Stomach smooth muscle (tissue), 2 donors: Measurements from ENCODE around the gene TAF1C.

ENCODE experiments used
- H3K27ac ChIP-seq: one replicate; pipeline ENCODE4 v1.7.0; 2013; ENCODE audit warnings: mild to moderate bottlenecking, low read length, inconsistent platforms
- H3K27me3 ChIP-seq, 2 donors: one replicate each; pipeline ENCODE4 v1.7.0; 2013; ENCODE audit warnings: low read length in 2 of 2; ENCODE audit not compliant: insufficient read depth in 2 of 2, control insufficient read depth in 1 of 2
- H3K36me3 ChIP-seq, 2 donors: one replicate each; pipeline ENCODE4 v1.7.0; 2013; ENCODE audit warnings: low read length in 2 of 2; ENCODE audit not compliant: control insufficient read depth in 2 of 2, insufficient read depth in 2 of 2
- H3K4me1 ChIP-seq: one replicate; pipeline ENCODE4 v1.7.0; 2013; ENCODE audit warnings: low read length; ENCODE audit not compliant: control insufficient read depth, insufficient read depth
- H3K4me3 ChIP-seq, 2 donors: one replicate each; pipeline ENCODE4 v1.7.0; 2013; ENCODE audit warnings: low read length in 2 of 2
- H3K9ac ChIP-seq, 2 donors: one replicate each; pipeline ENCODE4 v1.7.0; 2013; ENCODE audit warnings: low read length in 2 of 2, mild to moderate bottlenecking in 1 of 2
- H3K9me3 ChIP-seq, 2 donors: one replicate each; pipeline ENCODE4 v1.7.0; 2013; ENCODE audit warnings: low read length in 2 of 2; ENCODE audit not compliant: control insufficient read depth in 2 of 2
- donor health status: healthy.
- donor health status: Pancreatic carcinoma.

The TAF1C gene

GRCh38 chr16:84139628-84140258 is 47.1 kb downstream of the TAF1C start:
- Histone ChIP-seq H3K4me1 (peaks cover 3% of the 10 kb centered on the region), H3K27ac (no peak overlapping the region), H3K36me3 (no peaks in the 10 kb centered on the region), H3K9ac (no peak overlapping the region), H3K9me3 (no peaks in the 10 kb centered on the region), H3K4me3 (no peak overlapping the region), H3K27me3 (no peaks in the 10 kb centered on the region)

GRCh38 chr16:84138824-84139627 is 47.8 kb downstream of the TAF1C start:
- H3K4me3 ChIP-seq = no peak overlapping the region
- H3K4me1 ChIP-seq = peaks cover under 1% of the 10 kb centered on the region
- H3K27me3 ChIP-seq = no peaks in the 10 kb centered on the region
- H3K9me3 ChIP-seq = no peaks in the 10 kb centered on the region
- H3K27ac ChIP-seq = no peak overlapping the region
- H3K36me3 ChIP-seq = no peaks in the 10 kb centered on the region
- H3K9ac ChIP-seq = no peak overlapping the region

GRCh38 chr16:84138500-84138823 is 48.4 kb downstream of the TAF1C start:
- Histone ChIP-seq H3K9me3 (no peaks in the 10 kb centered on the region), H3K4me3 (no peak overlapping the region), H3K27ac (no peak overlapping the region), H3K36me3 (no peaks in the 10 kb centered on the region), H3K27me3 (no peaks in the 10 kb centered on the region), H3K9ac (no peak overlapping the region), H3K4me1 (no peaks in the 10 kb centered on the region)

- Histone ChIP-seq H3K36me3 (no peaks in the 10 kb centered on the region), H3K9me3 (no peaks in the 10 kb centered on the region), H3K4me1 (no peaks in the 10 kb centered on the region), H3K27me3 (no peaks in the 10 kb centered on the region), H3K4me3 (no peak overlapping the region), H3K27ac (no peak overlapping the region), H3K9ac (no peak overlapping the region)
Observed at GRCh38 chr16:84137769-84138357, 49.0 kb downstream of the TAF1C start.

GRCh38 chr16:84137287-84137686 is 49.6 kb downstream of the TAF1C start:
- H3K27me3 ChIP-seq = no peaks in the 10 kb centered on the region
- H3K36me3 ChIP-seq = no peaks in the 10 kb centered on the region
- no peaks in the 10 kb centered on the region for H3K4me1 ChIP-seq
- no peak overlapping the region for H3K9ac ChIP-seq
- no peak overlapping the region for H3K4me3 ChIP-seq
- H3K27ac ChIP-seq = no peak overlapping the region
- H3K9me3 ChIP-seq = no peaks in the 10 kb centered on the region

DNA sequence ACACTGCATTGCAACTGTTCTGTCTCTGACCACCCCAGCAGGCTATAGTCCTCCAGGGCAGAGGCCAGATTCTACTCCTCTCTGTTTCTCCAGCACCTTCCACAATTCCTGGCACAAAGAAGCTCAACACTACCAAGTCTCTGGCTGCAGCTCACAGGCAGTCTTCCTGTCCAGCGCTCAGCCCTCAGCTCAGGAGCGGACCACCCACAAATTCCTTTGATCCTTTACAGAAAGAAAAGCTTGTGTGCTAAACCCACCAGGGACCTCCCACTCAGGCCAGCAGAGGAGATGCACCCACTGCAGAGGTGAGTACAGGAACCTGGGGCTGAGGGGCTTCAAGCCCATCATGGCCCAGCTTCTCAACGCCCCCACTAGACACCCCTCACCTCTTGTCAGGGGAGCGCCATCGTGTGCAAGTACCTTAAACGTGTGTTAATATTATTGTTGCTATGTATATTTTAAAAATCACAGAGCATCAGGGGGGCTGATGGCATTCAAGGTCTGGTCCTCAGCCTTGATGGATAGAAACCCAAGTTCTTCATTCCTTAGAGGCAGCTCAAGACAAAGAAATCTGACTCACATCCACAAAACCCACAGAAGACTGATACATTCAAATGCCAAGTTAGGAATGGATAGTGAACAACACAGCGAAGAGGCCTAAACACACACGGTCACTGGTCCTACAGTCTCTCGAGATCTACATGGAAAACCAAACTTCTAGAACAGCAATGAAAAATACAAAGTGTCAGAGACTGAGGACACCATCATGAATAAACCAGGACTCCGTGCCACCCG is 50.3 kb downstream of the TAF1C start:
- Histone ChIP-seq H3K9ac (no peak overlapping the region), H3K9me3 (no peaks in the 10 kb centered on the region), H3K36me3 (no peaks in the 10 kb centered on the region), H3K4me1 (no peaks in the 10 kb centered on the region), H3K4me3 (no peak overlapping the region), H3K27ac (no peak overlapping the region), H3K27me3 (no peaks in the 10 kb centered on the region)

DNA sequence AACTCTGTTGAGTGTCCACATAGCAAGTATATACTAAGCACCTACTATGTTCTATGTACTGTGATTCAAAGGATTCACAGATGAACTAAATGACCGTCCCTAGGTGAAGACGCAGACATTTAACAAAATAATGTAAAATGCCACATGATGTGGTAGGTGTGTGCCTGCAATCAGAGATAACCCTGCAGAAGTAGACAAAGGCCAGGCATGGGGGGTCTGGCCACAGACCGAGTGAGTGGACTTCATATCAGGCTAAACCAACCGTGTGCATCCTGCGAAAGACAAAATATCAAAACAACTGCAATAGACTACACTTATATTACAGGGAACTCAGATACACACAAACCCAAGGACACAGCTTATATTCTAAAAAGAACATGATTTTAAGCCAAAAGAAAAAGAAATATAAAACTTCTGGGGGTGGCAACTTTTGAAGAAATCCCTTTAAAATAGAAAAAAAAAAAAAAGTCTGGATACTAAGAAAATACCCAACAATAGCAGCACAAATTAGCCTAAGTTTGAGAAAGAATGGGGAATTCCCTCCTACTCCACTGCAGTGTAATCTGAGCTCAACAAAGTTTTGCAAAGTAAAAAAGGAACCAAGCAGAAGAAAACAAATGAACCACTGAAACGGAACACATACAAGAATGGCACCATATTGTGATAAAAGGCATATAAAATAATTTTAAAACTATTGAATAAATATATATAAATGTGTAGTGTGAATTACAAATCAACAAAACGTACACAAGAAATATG is 54.2 kb downstream of the TAF1C start:
- Histone ChIP-seq H3K27ac (no peak overlapping the region), H3K27me3 (no peaks in the 10 kb centered on the region)

DNA sequence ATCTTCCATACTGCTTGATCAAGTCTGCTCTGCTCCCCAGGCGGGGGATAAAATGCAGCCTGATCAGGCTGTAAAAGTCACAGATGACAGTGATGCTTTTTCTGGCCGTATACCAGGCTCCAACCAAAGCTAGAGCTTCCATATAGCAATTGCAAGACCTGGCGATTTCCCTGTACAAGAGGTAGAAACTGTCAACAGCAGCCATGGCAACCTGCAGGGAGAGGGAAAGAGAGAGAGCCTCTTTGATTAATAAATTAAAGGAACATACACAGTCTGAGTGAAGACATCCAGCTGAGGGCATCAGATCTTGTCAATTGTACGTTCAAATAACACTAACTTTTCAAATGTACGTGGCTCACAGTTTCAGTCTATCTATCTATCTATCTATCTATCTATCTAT is 55.7 kb downstream of the TAF1C start:
- H3K27ac ChIP-seq = no peak overlapping the region
- H3K9ac ChIP-seq = no peak overlapping the region
- H3K27me3 ChIP-seq = no peaks in the 10 kb centered on the region
- no peaks in the 10 kb centered on the region for H3K4me1 ChIP-seq
- no peak overlapping the region for H3K4me3 ChIP-seq
- H3K36me3 ChIP-seq = peaks cover 13 to 14% of the 10 kb centered on the region in 2 donors
- H3K9me3 ChIP-seq = no peaks in the 10 kb centered on the region

More for the DNA sequence above, 54.2 kb downstream of the TAF1C start:
- H3K36me3 ChIP-seq = peaks cover 11 to 13% of the 10 kb centered on the region in 2 donors
- no peaks in the 10 kb centered on the region for H3K9me3 ChIP-seq
- no peak overlapping the region for H3K9ac ChIP-seq
- H3K4me3 ChIP-seq = no peak overlapping the region
- H3K4me1 ChIP-seq = no peaks in the 10 kb centered on the region
